GM21717 (cell line): ENCODE measurements around the gene EZR.

Experiments
- ATAC-seq: cut with Tn5 transposase; IDR thresholded peaks from one replicate; pipeline ENCODE4 v1.9.1; 2021; ENCODE audit warnings: mild to moderate bottlenecking, moderate library complexity; ENCODE audit not compliant: unreplicated experiment

EZR gene

GRCh38 chr6:158737710-158738615 lies 81.2 kb downstream of the EZR start:
- ATAC-seq, result no peak

GRCh38 chr6:158737082-158737709 lies 82.0 kb downstream of the EZR start:
- no peak for ATAC-seq

- ATAC-seq, result no peak
Measured at GRCh38 chr6:158735009-158735408, 84.2 kb downstream of the EZR start.

- no peak for ATAC-seq
Measured at GRCh38 chr6:158730541-158730907, 88.6 kb downstream of the EZR start.

- no peak for ATAC-seq
Measured at GRCh38 chr6:158729906-158730540, 89.1 kb downstream of the EZR start.

- no peak for ATAC-seq
Measured at GRCh38 chr6:158725704-158726103, 93.5 kb downstream of the EZR start.

- ATAC-seq, result no peak
Measured at GRCh38 chr6:158722176-158722729, 96.9 kb downstream of the EZR start.

GRCh38 chr6:158718461-158719046 lies 100.6 kb downstream of the EZR start:
- ATAC-seq, result no peak

GRCh38 chr6:158717341-158718330 lies 101.5 kb downstream of the EZR start:
- peak; percentile 51 for ATAC-seq
